Stimulated activated CD4-positive, alpha-beta T cell treated with anti-CD3 and anti-CD28 coated beads, Interleukin-1b, Interleukin-23, amount 100 ng/mL, for 4 hours (primary cell): ENCODE results near the gene GM2A.

Source experiments
- DNase-seq, 2 donors: peaks; one replicate each; pipeline ENCODE4 v3.0.0-alpha.2; 2020; ENCODE audit warnings: low read depth in 2 of 2

The GM2A gene

DNA sequence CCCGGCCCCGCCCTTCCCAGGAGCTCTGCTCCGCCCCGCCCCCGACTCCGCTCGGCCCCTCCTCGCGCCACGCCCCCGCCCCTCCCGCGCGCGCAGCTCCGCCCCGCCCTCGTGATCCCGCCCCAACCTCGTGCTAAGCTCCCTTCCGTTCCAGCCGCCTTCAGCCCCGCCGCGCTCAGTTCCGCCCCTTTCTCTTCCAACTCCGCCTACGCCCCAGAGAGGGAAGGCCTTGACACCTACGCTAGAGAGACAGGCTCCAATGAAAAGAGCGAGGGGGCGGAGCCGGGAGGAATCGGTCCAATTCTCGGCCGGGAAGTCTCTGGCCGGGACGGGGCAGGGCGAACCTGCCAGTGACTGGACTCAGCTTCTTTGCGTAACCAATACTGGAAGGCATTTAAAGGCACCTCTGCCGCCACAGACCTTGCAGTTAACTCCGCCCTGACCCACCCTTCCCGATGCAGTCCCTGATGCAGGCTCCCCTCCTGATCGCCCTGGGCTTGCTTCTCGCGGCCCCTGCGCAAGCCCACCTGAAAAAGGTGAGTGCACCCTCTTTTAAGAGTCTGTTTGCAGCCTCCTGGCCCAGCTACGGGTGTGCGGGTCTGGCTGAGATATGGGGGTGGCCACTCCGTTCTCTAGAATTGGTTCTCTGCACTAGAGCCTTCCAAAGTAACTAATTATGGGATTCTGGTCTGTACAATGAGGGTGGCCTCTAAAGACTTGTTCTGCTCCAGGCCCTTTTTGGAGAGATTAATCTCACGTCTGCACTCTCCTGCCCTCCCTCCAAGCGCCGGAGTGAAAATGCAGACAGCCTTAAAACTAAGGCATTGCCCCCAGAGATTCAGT, at the start of gene GM2A:
Gene GM2A, plus strand, starts transcription at position 424 of the 843 bp plus-strand sequence. Its CDS starts 32 bp downstream, at position 456.
- DNase-seq = peak; percentile 98

- no peak for DNase-seq
These were observed 48.9 kb upstream of the GM2A start for GRCh38 chr5:151204051-151204450.

- DNase-seq = no peak
These were observed 47.6 kb upstream of the GM2A start for GRCh38 chr5:151205411-151205810.

- no peak for DNase-seq
These were observed 44.5 kb upstream of the GM2A start for GRCh38 chr5:151208481-151208914.

DNA sequence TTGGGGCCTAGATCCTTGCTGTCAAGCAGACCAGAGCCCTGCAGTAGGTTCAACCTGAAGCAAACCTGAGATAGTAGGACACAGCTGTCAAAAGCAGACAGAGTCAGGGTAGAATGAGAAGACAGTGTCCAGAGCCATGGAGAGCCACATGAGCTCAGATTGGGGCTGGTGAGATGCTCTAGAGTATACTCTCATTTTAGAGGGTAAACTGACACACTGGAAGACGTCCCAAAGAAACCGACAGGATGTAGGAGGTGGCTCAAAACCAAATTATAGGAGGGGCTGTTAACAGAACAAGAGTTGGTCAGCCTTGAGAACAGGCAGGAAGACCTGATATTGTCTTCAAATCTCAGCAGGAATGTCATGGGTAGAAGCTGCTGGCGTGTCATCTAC, 40.6 kb upstream of the GM2A start:
- DNase-seq = no peak

DNA sequence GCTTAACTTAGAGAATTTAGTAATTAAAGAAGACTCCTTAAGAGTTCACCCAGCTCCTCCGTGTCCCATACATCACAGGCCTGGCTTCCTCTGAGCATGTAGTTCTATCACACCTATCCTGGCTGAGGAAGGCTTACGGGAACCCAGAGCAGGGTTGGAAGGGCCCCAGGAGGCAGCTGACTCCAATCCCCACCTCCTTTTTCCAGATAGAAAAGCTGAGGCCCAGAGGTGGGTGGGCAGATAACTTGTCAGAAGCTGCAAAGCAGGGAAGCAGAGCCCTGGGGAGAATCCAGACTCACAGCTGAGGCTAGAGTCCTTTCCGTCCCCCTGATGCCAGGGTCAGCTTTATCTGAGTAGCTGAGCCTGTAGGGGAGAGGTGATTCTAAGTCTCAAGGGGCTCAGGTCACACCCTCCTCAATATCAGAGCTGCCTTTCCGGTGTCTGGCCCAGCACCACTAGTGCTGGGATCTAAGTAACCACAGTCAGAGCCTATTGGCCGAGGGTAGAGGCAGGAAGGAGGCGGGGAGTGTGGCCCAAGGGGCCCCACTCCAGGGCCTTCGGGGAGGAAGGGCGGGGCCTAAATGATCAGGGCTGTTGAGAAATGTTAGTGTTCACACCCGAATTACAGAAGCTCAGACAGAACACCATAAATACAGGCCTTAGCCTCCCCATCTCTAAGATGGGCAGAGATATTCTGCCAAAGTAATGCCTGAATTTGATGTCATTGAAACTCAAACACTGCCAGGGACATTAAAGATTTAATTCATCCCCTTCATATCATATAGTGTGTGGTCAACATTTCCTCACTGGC, 39.0 kb upstream of the GM2A start:
- DNase-seq = peak; percentile 64 to 67

GRCh38 chr5:151214614-151215545, 38.1 kb upstream of the GM2A start:
- no peak for DNase-seq

- no peak for DNase-seq
These were observed 37.5 kb upstream of the GM2A start for GRCh38 chr5:151215546-151215880.

- DNase-seq = no peak
These were observed 36.2 kb upstream of the GM2A start for GRCh38 chr5:151216781-151217180.

DNA sequence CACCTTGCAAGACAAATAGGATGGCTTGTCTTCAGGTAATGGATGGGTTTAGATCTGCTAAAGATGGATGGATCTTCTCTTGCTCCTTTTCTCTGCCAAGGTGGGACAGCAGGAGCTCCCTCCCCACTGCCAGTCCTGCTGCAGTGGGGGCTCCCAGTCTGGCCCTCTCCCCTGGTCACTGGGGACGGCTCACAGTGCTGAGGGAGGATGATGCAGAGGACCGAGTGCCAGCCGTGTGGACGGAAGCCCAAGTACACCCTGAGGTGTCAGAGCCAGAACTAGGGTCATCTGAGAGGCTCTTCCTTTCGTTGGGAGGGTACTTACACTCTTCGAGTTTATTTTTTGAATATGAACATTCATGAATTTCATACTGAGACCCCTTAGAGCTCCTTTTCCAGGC, 34.8 kb upstream of the GM2A start:
- DNase-seq = no peak

- no peak for DNase-seq
These were observed 33.8 kb upstream of the GM2A start for GRCh38 chr5:151219138-151219537.

DNA sequence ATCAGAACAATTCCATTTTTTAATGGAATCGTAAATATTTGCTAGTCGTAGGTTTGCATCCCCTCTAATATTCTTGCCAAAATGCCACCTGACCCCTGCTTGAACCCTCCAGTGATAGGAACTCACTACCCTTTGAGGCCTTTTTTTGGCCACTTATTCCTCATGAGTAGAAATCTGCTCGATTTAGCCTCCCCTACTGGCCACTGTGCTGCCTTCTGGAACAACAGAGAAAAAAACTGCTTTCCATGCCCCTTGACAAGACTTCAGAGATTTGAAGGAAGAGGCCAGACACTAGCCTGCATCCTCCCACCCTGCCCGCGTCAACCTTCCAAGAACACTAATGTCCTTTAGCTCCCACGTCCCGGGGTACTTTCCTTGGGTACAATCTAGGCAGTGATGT, 33.2 kb upstream of the GM2A start:
- no peak for DNase-seq

DNA sequence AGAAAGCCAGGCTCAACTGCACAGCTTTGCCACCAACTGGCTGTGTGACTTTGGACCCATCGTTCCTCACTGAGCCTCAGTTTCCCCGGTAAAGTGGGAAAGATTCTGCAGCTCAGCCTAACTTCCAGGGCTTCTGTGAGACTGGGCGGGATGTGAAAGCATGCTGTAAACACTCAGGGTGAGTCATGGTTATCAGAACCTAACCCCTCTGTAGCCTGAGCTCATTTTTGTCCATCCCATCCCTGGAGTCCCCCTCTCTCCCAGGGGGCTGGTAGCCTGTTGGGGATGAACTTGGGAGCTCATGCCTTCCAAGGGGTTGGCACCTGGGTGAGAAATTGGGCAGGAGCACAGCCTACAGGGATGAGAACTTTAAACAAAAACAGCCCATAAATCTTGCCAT, 31.4 kb upstream of the GM2A start:
- no peak for DNase-seq

DNA sequence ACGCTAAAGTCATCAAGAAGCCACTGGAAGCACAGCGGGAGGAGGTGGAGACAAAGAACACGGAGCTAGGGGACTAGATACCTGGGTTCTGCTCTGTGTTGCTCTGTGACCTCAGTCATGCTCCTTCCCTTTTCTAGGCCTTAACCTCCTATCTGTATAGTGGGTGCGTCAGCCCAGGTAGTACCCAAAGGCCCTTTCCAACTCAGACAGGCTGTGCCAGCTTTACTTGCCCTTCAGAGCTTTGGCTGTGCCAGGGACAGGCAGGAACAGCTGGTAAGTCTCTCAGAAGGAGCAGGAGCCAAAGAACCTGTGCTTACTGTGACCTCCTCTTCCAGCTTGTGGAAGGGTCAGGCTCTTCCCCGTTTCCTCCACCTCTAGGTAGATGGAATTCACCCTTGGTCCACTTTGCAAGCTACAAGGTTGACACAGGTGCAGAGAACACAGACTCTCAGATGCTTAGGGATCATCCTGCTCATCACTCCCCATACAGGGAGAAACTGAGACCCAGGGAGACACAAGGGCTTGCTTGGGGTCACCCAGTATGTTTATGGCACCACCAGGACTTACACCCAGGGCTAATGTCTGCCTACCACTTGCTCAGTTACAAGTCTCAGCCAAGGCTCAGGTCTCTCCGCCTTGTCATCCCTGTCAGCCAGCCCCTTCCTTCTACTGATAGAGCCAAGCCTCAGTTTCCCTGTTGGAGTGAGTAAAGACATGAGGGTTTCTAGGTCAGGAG, 30.8 kb upstream of the GM2A start:
- no peak for DNase-seq

- DNase-seq = no peak
These were observed 30.1 kb upstream of the GM2A start for GRCh38 chr5:151222790-151223446.

GRCh38 chr5:151223447-151224264, 29.3 kb upstream of the GM2A start, which contains the start of gene CCDC69:
Gene CCDC69, minus strand, starts transcription at chr5:151224092. Its CDS starts 122 bp downstream, at chr5:151223970.
- DNase-seq = peak in 1 of 2 donors; percentile 57

- no peak for DNase-seq
These were observed 28.6 kb upstream of the GM2A start for GRCh38 chr5:151224372-151224771.

- DNase-seq = no peak
These were observed 27.9 kb upstream of the GM2A start for GRCh38 chr5:151225071-151225470.

- DNase-seq = no peak
These were observed 27.5 kb upstream of the GM2A start for GRCh38 chr5:151225475-151225874.
